ENCODE measurements around the gene FGD2.

The FGD2 gene

DNA sequence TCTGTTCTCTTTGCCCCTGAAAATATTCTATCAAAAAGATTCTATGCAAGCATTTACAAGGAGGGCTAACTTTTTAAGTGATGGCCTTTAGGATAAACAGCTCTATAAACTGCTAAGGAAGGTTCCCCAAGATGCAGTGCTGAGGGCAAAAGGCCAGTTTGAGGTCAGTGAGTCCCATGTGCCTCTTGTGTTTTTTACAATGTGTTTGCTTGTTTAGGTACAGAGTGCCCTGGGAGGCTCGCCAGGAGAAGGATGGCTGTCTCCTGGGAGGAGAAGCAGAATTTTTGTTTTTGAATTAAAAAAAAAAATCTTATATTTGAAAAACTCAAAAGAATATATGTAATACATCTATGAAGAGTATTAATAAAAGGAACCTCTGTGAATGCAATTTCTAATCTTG lies 32.3 kb upstream of the FGD2 start:
- TF ChIP-seq, protein P1, sequence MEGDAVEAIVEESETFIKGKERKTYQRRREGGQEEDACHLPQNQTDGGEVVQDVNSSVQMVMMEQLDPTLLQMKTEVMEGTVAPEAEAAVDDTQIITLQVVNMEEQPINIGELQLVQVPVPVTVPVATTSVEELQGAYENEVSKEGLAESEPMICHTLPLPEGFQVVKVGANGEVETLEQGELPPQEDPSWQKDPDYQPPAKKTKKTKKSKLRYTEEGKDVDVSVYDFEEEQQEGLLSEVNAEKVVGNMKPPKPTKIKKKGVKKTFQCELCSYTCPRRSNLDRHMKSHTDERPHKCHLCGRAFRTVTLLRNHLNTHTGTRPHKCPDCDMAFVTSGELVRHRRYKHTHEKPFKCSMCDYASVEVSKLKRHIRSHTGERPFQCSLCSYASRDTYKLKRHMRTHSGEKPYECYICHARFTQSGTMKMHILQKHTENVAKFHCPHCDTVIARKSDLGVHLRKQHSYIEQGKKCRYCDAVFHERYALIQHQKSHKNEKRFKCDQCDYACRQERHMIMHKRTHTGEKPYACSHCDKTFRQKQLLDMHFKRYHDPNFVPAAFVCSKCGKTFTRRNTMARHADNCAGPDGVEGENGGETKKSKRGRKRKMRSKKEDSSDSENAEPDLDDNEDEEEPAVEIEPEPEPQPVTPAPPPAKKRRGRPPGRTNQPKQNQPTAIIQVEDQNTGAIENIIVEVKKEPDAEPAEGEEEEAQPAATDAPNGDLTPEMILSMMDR (IDR thresholded peaks at IDR 0.05; ENCODE audit: low read depth, low read length): no peak
- DNase-seq (ENCODE audit: low read depth in 2 of 2): no peak
- H3K4me3 ChIP-seq (replicated peaks in 1 of 2; ENCODE audit: low read depth in 2 of 2, low read length in 2 of 2): no peak overlapping the region

GRCh38 chr6:36973647-36974046 lies 31.8 kb upstream of the FGD2 start:
- no peak overlapping the region for H3K4me3 ChIP-seq (replicated peaks in 1 of 2; ENCODE audit: low read depth in 2 of 2, low read length in 2 of 2)
- TF ChIP-seq, protein P1 (IDR thresholded peaks at IDR 0.05; ENCODE audit: low read depth, low read length): no peak
- no peak for DNase-seq (ENCODE audit: low read depth in 2 of 2)

- no peak overlapping the region for H3K4me3 ChIP-seq (replicated peaks in 1 of 2; ENCODE audit: low read depth in 2 of 2, low read length in 2 of 2)
- TF ChIP-seq, protein P1 (IDR thresholded peaks at IDR 0.05; ENCODE audit: low read depth, low read length): no peak
- no peak for DNase-seq (ENCODE audit: low read depth in 2 of 2)
These were observed 30.0 kb upstream of the FGD2 start for GRCh38 chr6:36975231-36976006.

GRCh38 chr6:36976007-36976264 lies 29.5 kb upstream of the FGD2 start:
- DNase-seq (ENCODE audit: low read depth in 2 of 2): no peak
- H3K4me3 ChIP-seq (replicated peaks in 1 of 2; ENCODE audit: low read depth in 2 of 2, low read length in 2 of 2): no peak overlapping the region
- TF ChIP-seq, protein P1 (IDR thresholded peaks at IDR 0.05; ENCODE audit: low read depth, low read length): no peak

DNA sequence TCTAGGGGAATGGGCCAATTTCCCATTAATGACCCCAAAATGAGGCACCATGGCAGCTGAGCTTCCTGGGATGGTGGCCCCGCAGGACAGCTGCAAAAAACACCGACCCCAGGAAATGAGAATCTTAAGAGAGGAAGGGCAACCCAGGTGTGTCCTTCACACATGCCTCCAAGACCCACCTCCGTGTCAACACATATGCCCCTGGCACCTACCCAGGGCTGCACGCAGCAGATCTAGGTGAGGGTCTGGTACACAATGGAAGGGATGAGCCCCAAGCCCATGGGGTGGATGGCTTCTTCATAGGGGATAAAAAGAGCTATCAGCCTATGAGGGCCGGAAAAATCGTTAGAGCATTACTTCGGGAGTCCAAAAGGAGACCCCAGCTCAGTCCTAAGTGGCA lies 28.9 kb upstream of the FGD2 start:
- DNase-seq (ENCODE audit: low read depth in 2 of 2): no peak
- no peak overlapping the region for H3K4me3 ChIP-seq (replicated peaks in 1 of 2; ENCODE audit: low read depth in 2 of 2, low read length in 2 of 2)
- TF ChIP-seq, protein P1 (IDR thresholded peaks at IDR 0.05; ENCODE audit: low read depth, low read length): no peak

- no peak for DNase-seq (ENCODE audit: low read depth in 2 of 2)
- no peak overlapping the region for H3K4me3 ChIP-seq (replicated peaks in 1 of 2; ENCODE audit: low read depth in 2 of 2, low read length in 2 of 2)
- TF ChIP-seq, protein P1 (IDR thresholded peaks at IDR 0.05; ENCODE audit: low read depth, low read length): no peak
These were observed 28.5 kb upstream of the FGD2 start for GRCh38 chr6:36976931-36977330.

DNA sequence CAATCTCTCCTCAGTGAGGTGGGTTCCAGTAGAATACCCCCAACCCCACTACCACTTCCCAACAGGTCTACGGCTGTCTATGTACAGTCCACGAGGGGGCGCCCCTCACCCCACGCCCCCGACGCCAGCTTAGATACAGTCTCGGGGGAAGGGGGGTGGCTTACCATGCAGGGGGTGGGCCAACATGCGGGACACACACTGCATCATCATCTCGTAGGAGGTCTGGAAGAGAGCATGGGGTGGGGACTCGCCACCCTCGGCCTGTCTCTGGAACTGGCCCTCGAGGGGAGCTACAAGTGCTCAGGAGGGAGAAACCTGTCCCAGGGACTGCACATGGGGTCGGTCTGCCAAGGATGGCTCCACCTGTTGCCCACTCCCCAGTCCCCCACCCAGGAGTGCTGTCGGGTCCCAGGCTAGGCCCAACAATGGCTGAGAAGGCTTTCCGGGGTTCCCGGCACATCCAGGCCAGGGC lies 27.9 kb upstream of the FGD2 start:
- DNase-seq (ENCODE audit: low read depth in 2 of 2): peak in 1 of 2 donors; percentile 25
- TF ChIP-seq, protein P1 (IDR thresholded peaks at IDR 0.05; ENCODE audit: low read depth, low read length): peak; percentile 53
- no peak overlapping the region for H3K4me3 ChIP-seq (replicated peaks in 1 of 2; ENCODE audit: low read depth in 2 of 2, low read length in 2 of 2)

Measured in cardiac fibroblast (primary cell).